GM23248 (cell line): Measurements from ENCODE around the gene VHLL.

Experiments
- EZH2 ChIP-seq: fragments of 200-600 bp; sonication (generic); IDR thresholded peaks from 2 replicates; pipeline ENCODE4 v1.6.1; 2018; ENCODE audit warnings: antibody characterized with exemption, mild to moderate bottlenecking; ENCODE audit not compliant: insufficient read depth, poor library complexity, severe bottlenecking
- EZH2phosphoT487 ChIP-seq: fragments of 200-600 bp; sonication (generic); IDR thresholded peaks from 2 replicates; pipeline ENCODE4 v1.6.1; 2018; ENCODE audit warnings: antibody characterized with exemption, moderate library complexity, mild to moderate bottlenecking, low read depth; ENCODE audit not compliant: insufficient read depth

DNA sequence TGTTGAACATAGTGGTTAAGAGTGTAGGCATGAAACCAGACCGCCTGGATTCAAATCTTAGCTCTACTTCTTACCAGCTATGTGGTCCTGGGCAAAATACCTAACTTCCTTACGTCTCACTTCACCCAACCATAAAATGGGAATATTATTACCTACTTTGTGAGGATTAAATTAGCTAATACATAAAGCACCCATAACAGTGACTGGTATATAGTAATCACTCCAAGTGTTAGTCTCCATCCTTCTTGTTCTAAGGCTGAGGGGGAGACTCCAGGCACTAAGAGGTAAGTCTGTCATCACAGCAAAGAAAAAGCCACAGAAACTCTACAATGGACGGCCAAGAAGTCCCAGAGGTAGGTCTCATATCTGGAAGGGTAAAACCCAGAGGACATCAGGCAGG, 19.3 kb downstream of the VHLL start:
- no peak for TF ChIP-seq EZH2phosphoT487
- no peak for TF ChIP-seq EZH2
